GM18909 (cell line): Measurements from ENCODE around the gene COL13A1.

ENCODE experiments used
- ATAC-seq: cut with Tn5 transposase; IDR thresholded peaks from one replicate; pipeline ENCODE4 v1.9.1; 2021; ENCODE audit warnings: mild to moderate bottlenecking; ENCODE audit not compliant: unreplicated experiment, poor library complexity

COL13A1 gene

GRCh38 chr10:69934768-69935167, 133.1 kb downstream of the COL13A1 start:
- ATAC-seq: no peak

GRCh38 chr10:69936091-69936490, 134.4 kb downstream of the COL13A1 start:
- no peak for ATAC-seq

- ATAC-seq: no peak
Measured at GRCh38 chr10:69938541-69938991, 136.9 kb downstream of the COL13A1 start.

DNA sequence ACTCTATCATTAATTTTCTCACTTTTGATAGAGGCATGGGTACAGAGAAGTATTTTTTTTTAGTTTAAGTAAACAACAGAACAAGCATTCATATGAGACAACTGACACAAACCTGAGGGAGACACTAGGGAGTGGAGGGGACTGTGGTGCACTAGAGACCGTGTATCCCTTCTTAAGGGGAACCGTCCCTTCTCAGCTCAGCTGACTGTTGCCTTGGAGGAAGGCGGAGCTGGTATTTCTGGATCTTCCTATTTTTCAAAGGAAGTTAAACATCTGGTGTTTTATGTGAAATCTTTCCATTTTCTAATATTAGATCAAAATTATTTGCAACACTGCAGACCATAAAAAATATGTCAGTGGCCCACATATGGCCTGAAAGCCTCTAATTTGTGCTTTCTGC, 137.4 kb downstream of the COL13A1 start:
- ATAC-seq: no peak

- no peak for ATAC-seq
Measured at GRCh38 chr10:69939481-69939880, 137.8 kb downstream of the COL13A1 start.

GRCh38 chr10:69941730-69942129, 140.0 kb downstream of the COL13A1 start:
- no peak for ATAC-seq

DNA sequence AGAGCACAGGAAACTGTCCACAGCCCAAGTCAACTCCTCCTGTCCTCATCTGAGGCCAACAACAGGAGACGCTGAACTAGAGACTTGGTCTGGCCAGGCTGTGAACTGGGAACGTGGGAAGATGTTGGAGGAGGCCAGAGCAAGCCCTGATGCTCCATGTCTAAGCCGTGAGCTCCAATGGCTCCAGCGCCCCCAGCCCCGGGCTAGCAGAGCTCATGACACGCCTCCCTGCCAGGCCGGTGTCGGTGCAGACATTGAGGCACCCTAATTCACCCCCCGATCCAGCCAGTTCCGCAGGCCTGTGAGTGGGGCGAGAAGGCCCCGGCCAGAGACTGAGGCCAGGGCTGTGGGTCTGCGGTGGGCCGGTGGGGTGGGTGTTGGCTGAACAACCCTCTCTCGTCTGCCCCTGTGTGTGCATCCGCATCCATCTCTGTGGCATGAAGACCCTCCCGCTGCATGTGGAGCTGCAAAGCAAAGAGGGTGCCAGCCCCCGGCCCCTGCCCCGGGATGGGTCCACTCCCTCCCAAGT, 141.7 kb downstream of the COL13A1 start:
- ATAC-seq: no peak

GRCh38 chr10:69944761-69945160, 143.1 kb downstream of the COL13A1 start:
- ATAC-seq: no peak

DNA sequence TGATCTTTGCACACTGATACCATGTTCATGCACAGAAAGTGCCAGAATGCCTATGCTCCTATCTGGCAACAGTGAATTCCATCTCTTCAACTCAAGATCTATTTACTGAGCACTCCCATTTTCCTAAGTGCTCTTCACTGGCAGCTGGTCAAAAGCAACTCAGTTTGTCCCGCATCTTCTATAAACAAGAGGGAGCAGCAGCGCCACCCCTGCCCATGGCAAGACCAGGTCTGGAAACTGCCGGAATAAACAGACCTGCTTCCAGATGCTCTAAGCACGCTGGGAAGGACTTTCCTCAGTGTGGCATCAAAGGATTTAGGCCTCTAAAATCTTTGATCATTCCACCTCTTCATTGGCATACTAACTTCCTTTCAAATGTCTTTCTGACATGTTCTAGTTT, 146.6 kb downstream of the COL13A1 start:
- no peak for ATAC-seq

GRCh38 chr10:69949770-69950169, 148.1 kb downstream of the COL13A1 start:
- ATAC-seq: no peak

GRCh38 chr10:69951658-69952057, 150.0 kb downstream of the COL13A1 start:
- no peak for ATAC-seq

GRCh38 chr10:69952069-69952800, 150.5 kb downstream of the COL13A1 start:
- no peak for ATAC-seq

DNA sequence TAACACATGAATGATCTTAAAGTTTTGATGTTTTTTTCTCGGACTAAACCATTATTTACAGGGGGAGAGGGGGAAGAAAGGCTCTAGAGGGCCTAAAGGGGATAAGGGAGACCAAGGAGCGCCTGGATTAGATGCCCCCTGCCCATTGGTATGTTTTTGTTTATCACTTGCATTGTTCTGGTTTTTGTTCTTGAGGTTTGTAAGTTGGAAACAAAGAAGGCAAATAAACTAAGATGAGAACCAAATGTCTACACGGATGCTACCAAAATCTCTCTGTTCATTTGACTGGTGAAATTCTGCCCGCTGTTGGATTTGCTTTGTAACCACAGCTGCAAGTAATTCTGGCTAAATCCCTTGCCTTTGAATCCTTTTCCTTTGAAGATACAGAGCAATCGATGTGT, 151.1 kb downstream of the COL13A1 start:
- no peak for ATAC-seq

GRCh38 chr10:69953851-69954250, 152.1 kb downstream of the COL13A1 start:
- ATAC-seq: no peak

DNA sequence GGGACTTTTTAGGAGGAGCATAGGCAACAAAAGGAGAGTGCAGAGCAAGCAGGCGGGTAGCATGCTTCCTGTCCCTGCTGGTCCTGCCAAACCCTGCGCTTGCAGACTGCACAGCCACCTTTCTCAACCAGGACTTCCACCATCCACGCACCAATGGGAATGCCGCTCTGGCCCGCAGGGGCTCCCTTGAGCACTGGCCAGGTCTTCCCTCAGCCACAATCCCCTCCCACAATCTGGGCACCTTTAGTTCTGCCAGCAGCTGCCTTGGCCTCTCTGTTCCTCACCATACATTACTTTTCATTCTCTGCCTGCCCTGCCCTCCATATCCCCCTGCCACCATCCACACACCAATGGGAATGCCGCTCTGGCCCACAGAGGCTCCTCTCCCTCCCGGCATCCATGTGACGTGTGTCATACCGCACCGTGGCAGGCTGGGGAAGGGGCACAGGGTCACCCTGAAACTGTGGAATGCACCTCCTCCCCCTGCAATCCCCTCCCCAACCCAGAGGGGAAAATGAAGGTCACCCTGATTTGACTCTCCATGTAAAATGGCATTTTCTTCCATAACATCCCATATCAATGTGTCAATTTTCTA, 153.6 kb downstream of the COL13A1 start:
- no peak for ATAC-seq

- no peak for ATAC-seq
Measured at GRCh38 chr10:69955897-69956740, 154.4 kb downstream of the COL13A1 start.

GRCh38 chr10:69956741-69957230, 155.1 kb downstream of the COL13A1 start:
- no peak for ATAC-seq

DNA sequence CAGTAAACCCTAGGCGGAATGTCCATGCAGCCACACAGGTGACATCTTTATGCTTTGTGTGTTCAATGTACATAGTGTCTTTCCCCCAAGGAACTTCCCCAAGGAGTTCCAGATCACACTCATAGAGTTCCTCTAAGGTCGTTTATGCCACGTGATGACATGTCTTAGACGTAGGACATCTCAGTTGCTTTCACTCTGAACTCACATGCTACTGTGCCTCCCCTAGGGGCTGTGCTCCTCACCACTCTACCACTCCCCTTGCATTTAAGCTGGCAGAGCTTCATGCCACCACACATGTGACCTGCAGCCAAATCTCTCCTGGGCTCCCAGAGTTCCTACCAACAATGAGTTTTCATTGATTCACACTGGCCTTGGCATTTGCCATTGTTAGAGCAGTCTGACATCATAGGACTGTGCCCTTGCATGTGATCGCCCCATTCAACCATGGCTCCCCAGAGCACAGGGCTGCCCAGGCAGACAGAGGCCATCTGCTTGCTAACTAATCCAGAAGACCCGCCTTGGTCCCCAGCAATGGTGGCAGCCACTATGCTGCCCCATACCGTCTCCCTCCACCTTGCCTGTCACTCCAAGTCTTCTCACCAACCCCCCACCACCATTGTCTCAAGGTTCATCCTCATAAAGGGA, 155.7 kb downstream of the COL13A1 start:
- ATAC-seq: no peak

DNA sequence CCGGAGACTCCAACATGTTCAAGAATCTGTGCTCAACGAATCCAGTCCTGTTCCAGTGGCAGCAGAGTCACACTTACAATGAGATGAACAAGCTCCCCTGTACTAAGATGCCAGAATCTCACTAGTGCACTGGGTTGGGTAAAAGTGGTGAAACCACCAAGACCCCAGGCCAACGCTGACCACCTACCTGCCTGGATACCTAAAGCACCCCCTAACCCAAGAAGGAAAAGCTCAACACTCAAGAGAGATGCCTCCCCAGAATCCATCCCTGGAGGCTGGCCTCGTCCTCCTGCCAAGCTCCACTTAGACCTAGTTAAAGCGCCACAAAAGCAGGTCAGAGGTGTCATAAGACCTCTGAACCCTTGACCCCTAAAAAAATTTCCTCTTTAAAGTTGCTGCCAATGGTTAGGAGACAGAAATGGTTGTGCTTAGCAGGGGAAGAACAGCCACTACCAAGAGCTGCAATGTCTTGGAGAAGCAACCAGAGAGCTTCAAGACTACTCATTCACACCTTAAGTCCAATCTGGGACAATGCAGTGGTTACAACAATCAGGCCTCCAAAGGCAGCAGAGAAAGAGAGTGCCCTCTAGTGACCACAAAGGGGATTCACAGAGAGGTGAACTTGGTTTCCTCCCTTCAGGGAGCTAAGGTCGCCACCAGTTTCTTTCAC, 156.3 kb downstream of the COL13A1 start:
- ATAC-seq: peak; percentile 63

DNA sequence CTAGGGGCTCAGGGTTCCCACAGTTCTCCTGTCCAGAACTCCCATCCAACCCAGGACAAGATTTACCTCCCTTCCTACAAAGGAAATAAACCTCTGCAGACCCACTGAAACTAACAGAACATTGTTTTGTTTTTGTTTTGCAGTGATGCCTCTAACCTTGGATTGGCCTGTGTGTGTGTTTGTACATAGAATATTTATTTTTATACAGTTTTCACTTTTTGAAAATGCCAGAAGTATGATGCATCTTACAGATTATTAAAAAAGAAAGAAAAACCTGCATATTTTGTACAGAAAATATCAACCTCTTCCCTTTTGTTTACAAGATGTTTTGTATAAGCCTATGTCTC, 156.8 kb downstream of the COL13A1 start:
- ATAC-seq: no peak
